ENCODE results near the gene TMEM204. TPM values are rescaled to one million over a fixed set of nuclear protein-coding genes. Genes with fewer than 3 reads are reported as not detected.

TMEM204 gene
- total RNA-seq, 1 donor from 2014 or later = 27.1 TPM

- no peak for DNase-seq
- no peak for TF ChIP-seq CTCF (IDR thresholded peaks at IDR 0.05; ENCODE audit: borderline replicate concordance)
- intact Hi-C loops (cut with micrococcal nuclease) = no loop called here
- Histone ChIP-seq H3K36me3 (peaks cover 37% of the 10 kb centered on the region), H3K4me3 (no peak overlapping the region), H3K27me3 (ENCODE audit: low read depth) (no peaks in the 10 kb centered on the region), H3K27ac (replicated peaks) (no peak overlapping the region), H3K9me3 (replicated peaks) (no peaks in the 10 kb centered on the region), H3K4me1 (no peaks in the 10 kb centered on the region)
These were observed 42.1 kb downstream of the TMEM204 start for GRCh38 chr16:1575578-1575977.

- TF ChIP-seq CTCF (IDR thresholded peaks at IDR 0.05; ENCODE audit: borderline replicate concordance) = no peak
- Histone ChIP-seq H3K27me3 (ENCODE audit: low read depth) (no peaks in the 10 kb centered on the region), H3K36me3 (peaks cover 52% of the 10 kb centered on the region), H3K4me3 (no peak overlapping the region), H3K4me1 (no peaks in the 10 kb centered on the region), H3K9me3 (replicated peaks) (no peaks in the 10 kb centered on the region), H3K27ac (replicated peaks) (no peak overlapping the region)
- intact Hi-C loops (cut with micrococcal nuclease) = no loop called here
- no peak for DNase-seq
These were observed 45.7 kb downstream of the TMEM204 start for GRCh38 chr16:1579214-1579613.

- H3K4me1 ChIP-seq = no peaks in the 10 kb centered on the region
- H3K27me3 ChIP-seq (ENCODE audit: low read depth) = no peaks in the 10 kb centered on the region
- TF ChIP-seq CTCF (IDR thresholded peaks at IDR 0.05; ENCODE audit: borderline replicate concordance) = no peak
- H3K36me3 ChIP-seq = peaks cover 60% of the 10 kb centered on the region
- no peak overlapping the region for H3K4me3 ChIP-seq
- no peaks in the 10 kb centered on the region for H3K9me3 ChIP-seq (replicated peaks)
- no peak for DNase-seq
- no peak overlapping the region for H3K27ac ChIP-seq (replicated peaks)
- intact Hi-C loops (cut with micrococcal nuclease) = no loop called here
These were observed 46.8 kb downstream of the TMEM204 start for GRCh38 chr16:1580256-1580655.

GRCh38 chr16:1580956-1581355 is 47.5 kb downstream of the TMEM204 start:
- Histone ChIP-seq H3K36me3 (peaks cover 61% of the 10 kb centered on the region), H3K27me3 (ENCODE audit: low read depth) (no peaks in the 10 kb centered on the region), H3K9me3 (replicated peaks) (no peaks in the 10 kb centered on the region), H3K4me1 (no peaks in the 10 kb centered on the region), H3K27ac (replicated peaks) (no peak overlapping the region), H3K4me3 (no peak overlapping the region)
- DNase-seq = no peak
- intact Hi-C loops (cut with micrococcal nuclease) = no loop called here
- TF ChIP-seq CTCF (IDR thresholded peaks at IDR 0.05; ENCODE audit: borderline replicate concordance) = no peak

GRCh38 chr16:1581804-1582203 is 48.3 kb downstream of the TMEM204 start:
- DNase-seq = no peak
- no peak overlapping the region for H3K4me3 ChIP-seq

More at GRCh38 chr16:1581804-1582203, 48.3 kb downstream of the TMEM204 start:
- no peaks in the 10 kb centered on the region for H3K4me1 ChIP-seq
- H3K36me3 ChIP-seq = peaks cover 66% of the 10 kb centered on the region
- intact Hi-C loops (cut with micrococcal nuclease) = no loop called here
- no peak for TF ChIP-seq CTCF (IDR thresholded peaks at IDR 0.05; ENCODE audit: borderline replicate concordance)
- H3K27ac ChIP-seq (replicated peaks) = no peak overlapping the region
- no peaks in the 10 kb centered on the region for H3K27me3 ChIP-seq (ENCODE audit: low read depth)
- no peaks in the 10 kb centered on the region for H3K9me3 ChIP-seq (replicated peaks)

Measured in left ventricle myocardium inferior (tissue), 1 donor.